DOHH2 (cell line): ENCODE measurements around the gene NOTCH1.

ENCODE experiments used
- H3F3A ChIP-seq: fragments of 200-600 bp; sonication (generic), shearing (Covaris generic); 2 replicates; pipeline ENCODE4 v1.6.0; 2016; ENCODE audit warnings: antibody characterized with exemption, mild to moderate bottlenecking; ENCODE audit not compliant: control insufficient read depth, insufficient read depth
- H3K27ac ChIP-seq: fragments of 200-600 bp; sonication (generic); 2 replicates; pipeline ENCODE4 v1.5.1; 2014; ENCODE audit warnings: low read depth, mild to moderate bottlenecking, low read length, moderate library complexity
- H3K27me3 ChIP-seq: fragments of 200-600 bp; sonication (generic); 2 replicates; pipeline ENCODE4 v1.6.1; 2014; ENCODE audit warnings: mild to moderate bottlenecking, low read length, mixed read lengths; ENCODE audit not compliant: control insufficient read depth
- H3K36me3 ChIP-seq: fragments of 200-600 bp; sonication (generic); 2 replicates; pipeline ENCODE4 v1.6.1; 2014; ENCODE audit warnings: mild to moderate bottlenecking, low read length, moderate library complexity, mixed read lengths; ENCODE audit not compliant: control insufficient read depth
- H3K4me1 ChIP-seq: fragments of 200-600 bp; sonication (generic); 2 replicates; pipeline ENCODE4 v1.6.1; 2014; ENCODE audit warnings: mild to moderate bottlenecking, low read length, mixed read lengths; ENCODE audit not compliant: control insufficient read depth
- H3K4me2 ChIP-seq: fragments of 200-600 bp; sonication (generic); 2 replicates; pipeline ENCODE4 v1.6.0; 2014; ENCODE audit warnings: mild to moderate bottlenecking, low read length, moderate library complexity
- H3K4me3 ChIP-seq: fragments of 200-600 bp; sonication (generic); 2 replicates; pipeline ENCODE4 v1.5.1; 2014; ENCODE audit warnings: mild to moderate bottlenecking, low read length, mixed read lengths
- H3K79me2 ChIP-seq: fragments of 200-600 bp; sonication (generic); 2 replicates; pipeline ENCODE4 v1.6.1; 2014; ENCODE audit warnings: mild to moderate bottlenecking, low read length, mixed read lengths; ENCODE audit not compliant: control insufficient read depth
- H3K9me2 ChIP-seq: fragments of 200-600 bp; sonication (generic); replicated peaks from 2 replicates; pipeline ENCODE4 v1.6.1; 2014; ENCODE audit warnings: mild to moderate bottlenecking, low read length, mixed read lengths; ENCODE audit not compliant: control insufficient read depth
- H3K9me3 ChIP-seq: fragments of 200-600 bp; sonication (generic); 2 replicates; pipeline ENCODE4 v1.6.1; 2014; ENCODE audit warnings: antibody characterized with exemption, low read length, mixed read lengths; ENCODE audit not compliant: control insufficient read depth, insufficient read depth
- H4K20me1 ChIP-seq: fragments of 200-600 bp; sonication (generic); 2 replicates; pipeline ENCODE4 v1.6.0; 2014; ENCODE audit warnings: low read depth, mild to moderate bottlenecking, antibody characterized with exemption, low read length, moderate library complexity; ENCODE audit not compliant: control insufficient read depth, insufficient read depth
- CTCF ChIP-seq: fragments of 200-600 bp; sonication (generic); IDR thresholded peaks from one replicate; pipeline ENCODE4 v1.5.1; 2014; ENCODE audit warnings: antibody characterized with exemption, mild to moderate bottlenecking, low read depth, low read length; ENCODE audit not compliant: poor library complexity, severe bottlenecking
- EZH2phosphoT487 ChIP-seq: fragments of 200-600 bp; sonication (generic); IDR thresholded peaks from 2 replicates; pipeline ENCODE4 v1.6.1; 2017; ENCODE audit warnings: borderline replicate concordance, mild to moderate bottlenecking, antibody characterized with exemption, low read length, moderate library complexity, mixed read lengths

Gene NOTCH1

DNA sequence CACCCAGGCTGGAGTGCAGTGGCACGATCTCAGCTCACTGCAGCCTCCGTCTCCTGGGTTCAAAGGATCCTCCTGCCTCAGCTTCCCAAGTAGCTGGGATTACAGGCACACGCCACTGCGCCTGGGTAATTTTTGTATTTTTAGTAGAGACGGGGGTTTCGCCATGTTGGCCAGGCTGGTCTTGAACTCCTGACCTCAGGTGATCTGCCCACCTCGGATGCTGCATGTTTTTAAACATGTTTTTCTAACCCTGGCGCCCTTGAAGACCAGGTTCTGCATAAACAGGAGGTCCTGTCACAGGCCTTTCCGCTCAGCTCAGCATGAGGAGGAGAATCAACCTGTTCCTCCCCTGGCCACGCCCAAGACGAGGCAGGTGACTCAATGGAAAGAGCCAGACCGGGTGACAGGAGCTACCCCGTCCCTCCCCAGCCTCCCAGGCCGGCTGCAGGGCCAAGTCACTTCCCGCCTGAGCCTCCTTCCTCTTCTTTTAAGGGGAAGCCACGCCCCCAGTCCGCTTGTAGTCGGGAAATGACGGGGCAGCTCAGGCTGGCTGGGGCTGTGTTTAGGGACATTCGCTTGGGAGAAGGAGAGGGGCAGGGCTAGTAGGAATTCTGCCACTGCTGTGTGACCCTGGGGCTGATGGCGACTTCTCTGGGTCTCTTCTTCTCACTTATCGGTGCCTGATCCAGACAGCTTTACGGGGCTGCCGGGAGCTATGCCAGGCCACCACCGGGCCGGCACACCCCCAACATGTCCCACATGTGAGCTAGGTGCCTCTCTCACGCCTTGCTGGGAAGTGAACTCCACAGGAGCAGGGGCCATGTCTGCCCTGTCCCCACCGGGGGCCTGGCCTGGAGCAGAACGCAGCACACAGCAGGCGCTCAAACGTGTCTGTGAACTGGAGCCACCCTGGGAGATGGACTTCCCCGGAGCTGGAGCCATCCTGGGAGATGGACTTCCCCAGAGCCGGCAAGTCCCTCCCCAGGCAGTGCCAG, 6.1 kb downstream of the NOTCH1 start:
- Histone ChIP-seq H3K9me2 (no peaks in the 10 kb centered on the region), H3K36me3 (peaks cover 22% of the 10 kb centered on the region; the same call in 1 of the 2 replicates), H3K79me2 (peaks cover 64% of the 10 kb centered on the region), H3K27ac (peak overlapping the region; percentile 69), H3K4me2 (peak overlapping the region; percentile 74), H3K27me3 (no peaks in the 10 kb centered on the region), H3F3A (peaks cover 5% of the 10 kb centered on the region; the same call in 1 of the 2 replicates), H3K9me3 (no peaks in the 10 kb centered on the region), H3K4me3 (peak overlapping the region; percentile 50), H4K20me1 (peaks cover 27% of the 10 kb centered on the region), H3K4me1 (peaks cover 44% of the 10 kb centered on the region)
- TF ChIP-seq EZH2phosphoT487, result no peak
- TF ChIP-seq CTCF, result no peak

DNA sequence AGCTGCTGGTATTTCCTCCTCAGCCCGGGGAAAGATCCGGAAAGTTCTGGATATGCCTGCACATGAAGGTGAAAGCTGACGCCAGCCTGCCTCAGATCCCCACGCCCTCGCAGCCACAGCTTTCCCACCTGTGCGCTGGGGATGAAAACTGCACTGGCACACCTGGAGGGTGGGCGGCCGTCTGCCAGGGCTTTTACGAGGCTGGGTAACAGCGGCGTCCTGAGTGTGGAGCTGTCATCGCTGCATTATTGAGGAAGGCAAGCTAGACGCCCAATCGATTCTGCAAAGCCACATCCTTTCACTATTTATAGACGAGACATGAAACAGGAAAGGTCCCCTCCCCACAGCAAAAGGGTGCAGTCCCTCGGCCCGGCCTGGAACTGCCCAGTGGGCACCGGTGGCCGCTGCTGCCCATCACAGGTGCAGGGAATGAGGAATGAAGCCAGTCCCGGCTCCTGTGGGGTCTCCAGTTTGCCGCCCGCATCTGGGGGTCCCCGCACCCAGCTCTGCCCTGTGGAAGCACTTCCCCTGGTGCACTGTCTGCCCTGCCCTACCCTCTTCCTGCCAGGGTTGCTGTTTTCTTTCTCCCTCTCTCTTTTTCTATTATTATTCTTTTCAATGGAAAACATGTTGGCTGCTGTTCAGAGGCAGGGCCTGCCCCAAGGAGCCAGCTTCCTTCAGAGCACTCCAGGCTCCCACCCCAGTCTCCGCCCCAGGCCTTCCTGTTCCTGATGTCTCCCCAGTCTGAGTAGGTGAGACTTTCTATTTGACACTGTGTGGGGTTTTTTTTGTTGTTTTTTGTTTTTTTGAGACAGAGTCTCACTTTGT, 7.0 kb downstream of the NOTCH1 start:
- no peaks in the 10 kb centered on the region for H3K27me3 ChIP-seq
- H3K79me2 ChIP-seq, result peaks cover 55% of the 10 kb centered on the region
- H3K4me2 ChIP-seq, result peak overlapping the region; percentile 74
- H3K9me3 ChIP-seq, result no peaks in the 10 kb centered on the region
- H4K20me1 ChIP-seq, result peaks cover 18% of the 10 kb centered on the region
- peak overlapping the region; percentile 69 for H3K27ac ChIP-seq
- peak overlapping the region; percentile 50 for H3K4me3 ChIP-seq
- H3F3A ChIP-seq, result peaks cover 5% of the 10 kb centered on the region; the same call in 1 of the 2 replicates
- peaks cover 37% of the 10 kb centered on the region for H3K4me1 ChIP-seq
- H3K36me3 ChIP-seq, result peaks cover 22% of the 10 kb centered on the region; the same call in 1 of the 2 replicates
- H3K9me2 ChIP-seq, result no peaks in the 10 kb centered on the region
- TF ChIP-seq EZH2phosphoT487, result no peak

DNA sequence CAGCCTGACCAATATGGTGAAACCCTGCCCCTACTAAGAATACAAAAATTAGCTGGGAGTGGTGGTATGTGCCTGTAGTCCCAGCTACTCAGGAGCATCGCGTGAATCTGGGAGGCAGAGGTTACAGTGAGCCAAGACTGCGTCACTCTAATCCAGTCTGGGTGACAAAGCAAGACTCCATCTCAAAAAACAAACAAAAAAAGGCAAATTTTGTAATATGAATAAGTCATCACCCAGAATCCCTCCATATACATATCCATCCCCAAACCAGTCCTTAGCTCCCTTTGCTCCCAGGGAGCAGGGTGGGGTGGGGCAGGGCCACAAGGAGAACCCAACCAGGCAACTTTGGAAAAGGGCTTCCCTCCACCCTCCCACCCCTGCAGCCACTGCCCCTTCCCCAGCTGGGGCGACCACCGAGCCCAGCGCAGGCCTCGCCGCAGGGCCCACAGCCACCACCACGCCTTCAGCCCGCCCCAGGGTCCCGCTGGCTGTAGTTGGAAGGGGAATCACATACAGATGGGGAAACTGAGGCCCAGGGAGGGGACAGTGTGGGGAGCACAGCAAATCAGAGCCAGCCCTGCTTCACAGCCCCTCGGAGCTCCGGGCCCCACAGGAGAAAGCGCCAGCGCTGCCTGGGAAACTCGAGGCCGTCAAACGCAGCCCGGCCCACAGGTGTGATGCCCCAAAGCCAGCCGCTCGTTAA, 7.8 kb downstream of the NOTCH1 start:
- TF ChIP-seq EZH2phosphoT487 (no peak), CTCF (no peak)
- Histone ChIP-seq H3F3A (peaks cover 5% of the 10 kb centered on the region; the same call in 1 of the 2 replicates), H3K36me3 (peaks cover 17% of the 10 kb centered on the region; the same call in 1 of the 2 replicates), H3K79me2 (peaks cover 48% of the 10 kb centered on the region), H3K9me2 (no peaks in the 10 kb centered on the region), H3K4me2 (peak overlapping the region; percentile 74), H4K20me1 (peaks cover 23% of the 10 kb centered on the region), H3K27ac (peak overlapping the region; percentile 69; the same call in 1 of the 2 replicates), H3K4me1 (peaks cover 45% of the 10 kb centered on the region), H3K4me3 (peak overlapping the region; percentile 50), H3K9me3 (no peaks in the 10 kb centered on the region), H3K27me3 (no peaks in the 10 kb centered on the region)
